CD4-positive, alpha-beta T cell treated with Interleukin-2 at 100 ng/mL for 4 hours (primary cell): ENCODE measurements around the gene SCLY.
"Not testable (repeated sequence)": the region's sequence is repeated elsewhere in the genome, so short reads cannot be mapped to it uniquely, and the experiment has no call there.

Source experiments
- DNase-seq: peaks from one replicate; pipeline ENCODE4 v3.0.0-alpha.2; 2020; ENCODE audit warnings: low spot score

Gene SCLY

GRCh38 chr2:238040918-238041317, 19.9 kb upstream of the SCLY start:
- DNase-seq = no peak

GRCh38 chr2:238042090-238042489, 18.7 kb upstream of the SCLY start:
- DNase-seq = no peak

- no peak for DNase-seq
Observed at GRCh38 chr2:238042849-238043584, 17.8 kb upstream of the SCLY start.

- DNase-seq = no peak
Observed at GRCh38 chr2:238043851-238044250, 16.9 kb upstream of the SCLY start.

GRCh38 chr2:238045575-238045974, 15.2 kb upstream of the SCLY start:
- no peak for DNase-seq

- no peak for DNase-seq
Observed at GRCh38 chr2:238046725-238047270, 14.0 kb upstream of the SCLY start.

GRCh38 chr2:238053191-238053776, 7.5 kb upstream of the SCLY start:
- DNase-seq = no peak

- no peak for DNase-seq
Observed at GRCh38 chr2:238055841-238056240, 5.0 kb upstream of the SCLY start.

GRCh38 chr2:238057696-238058575, 2.9 kb upstream of the SCLY start:
- DNase-seq = not testable (repeated sequence)

GRCh38 chr2:238059505-238059904, 1.3 kb upstream of the SCLY start:
- no peak for DNase-seq

- no peak for DNase-seq
Observed at GRCh38 chr2:238060096-238060541, 682 bp upstream of the SCLY start.

- peak; percentile 5 for DNase-seq
Observed at GRCh38 chr2:238061315-238062202, 758 bp downstream of the SCLY start.

- no peak for DNase-seq
Observed at GRCh38 chr2:238063414-238064189, 2.8 kb downstream of the SCLY start.

GRCh38 chr2:238064376-238064775, 3.6 kb downstream of the SCLY start:
- no peak for DNase-seq

- no peak for DNase-seq
Observed at GRCh38 chr2:238065071-238065846, 4.5 kb downstream of the SCLY start.

GRCh38 chr2:238066218-238066617, 5.4 kb downstream of the SCLY start:
- DNase-seq = no peak

GRCh38 chr2:238066718-238067117, 5.9 kb downstream of the SCLY start:
- DNase-seq = not testable (repeated sequence)

GRCh38 chr2:238067939-238068338, 7.1 kb downstream of the SCLY start:
- no peak for DNase-seq

GRCh38 chr2:238069021-238069709, 8.4 kb downstream of the SCLY start:
- peak; percentile 20 for DNase-seq
